Measurements from ENCODE around the gene PLA2G2C. TPM values are rescaled to one million over a fixed set of nuclear protein-coding genes. Genes with fewer than 3 reads are reported as not detected.

The PLA2G2C gene
- total RNA-seq, 4 donors from 2014 or later, result not detected

DNA sequence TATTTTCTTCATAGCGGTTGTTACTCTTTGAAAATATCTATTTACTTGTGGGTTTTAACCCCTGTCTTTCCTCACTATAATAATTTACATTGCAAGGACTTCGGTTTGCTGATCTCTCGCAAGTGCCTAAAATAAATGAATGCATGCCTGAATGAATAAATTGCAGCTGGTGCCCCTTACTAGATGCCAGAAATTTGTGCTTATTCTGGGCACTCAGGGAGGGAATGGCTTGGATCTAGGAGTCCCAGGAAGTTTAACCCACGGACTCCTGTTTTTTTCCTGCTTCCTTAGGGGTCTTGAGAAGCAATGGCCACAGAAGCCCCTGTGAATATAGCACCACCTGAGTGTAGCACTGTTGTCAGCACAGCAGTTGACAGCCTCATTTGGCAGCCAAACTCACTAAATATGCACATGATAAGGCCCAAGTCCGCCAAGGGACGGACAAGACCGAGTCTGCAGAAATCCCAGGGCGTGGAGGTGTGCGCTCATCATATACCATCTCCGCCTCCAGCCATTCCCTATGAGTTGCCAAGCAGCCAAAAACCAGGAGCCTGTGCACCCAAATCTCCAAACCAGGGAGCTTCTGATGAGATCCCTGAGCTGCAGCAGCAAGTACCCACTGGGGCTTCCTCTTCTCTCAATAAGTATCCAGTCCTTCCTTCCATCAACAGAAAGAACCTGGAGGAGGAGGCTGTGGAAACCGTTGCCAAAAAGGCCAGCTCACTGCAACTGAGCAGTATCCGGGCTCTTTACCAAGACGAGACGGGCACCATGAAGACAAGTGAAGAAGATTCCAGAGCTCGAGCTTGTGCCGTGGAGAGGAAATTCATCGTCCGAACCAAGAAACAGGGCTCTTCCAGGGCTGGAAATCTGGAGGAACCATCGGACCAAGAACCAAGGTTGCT lies 4.2 kb upstream of the PLA2G2C start:
- Histone ChIP-seq H3K4me1 (peaks cover 0 to 15% (median 3%) of the 10 kb centered on the region in 4 donors), H3K4me3 (no peak overlapping the region), H3K9me3 (no peaks in the 10 kb centered on the region), H3K27me3 (peaks cover 0 to 77% of the 10 kb centered on the region in 2 donors), H3K27ac (no peak overlapping the region), H3K36me3 (no peaks in the 10 kb centered on the region)
- TF ChIP-seq, protein P1, sequence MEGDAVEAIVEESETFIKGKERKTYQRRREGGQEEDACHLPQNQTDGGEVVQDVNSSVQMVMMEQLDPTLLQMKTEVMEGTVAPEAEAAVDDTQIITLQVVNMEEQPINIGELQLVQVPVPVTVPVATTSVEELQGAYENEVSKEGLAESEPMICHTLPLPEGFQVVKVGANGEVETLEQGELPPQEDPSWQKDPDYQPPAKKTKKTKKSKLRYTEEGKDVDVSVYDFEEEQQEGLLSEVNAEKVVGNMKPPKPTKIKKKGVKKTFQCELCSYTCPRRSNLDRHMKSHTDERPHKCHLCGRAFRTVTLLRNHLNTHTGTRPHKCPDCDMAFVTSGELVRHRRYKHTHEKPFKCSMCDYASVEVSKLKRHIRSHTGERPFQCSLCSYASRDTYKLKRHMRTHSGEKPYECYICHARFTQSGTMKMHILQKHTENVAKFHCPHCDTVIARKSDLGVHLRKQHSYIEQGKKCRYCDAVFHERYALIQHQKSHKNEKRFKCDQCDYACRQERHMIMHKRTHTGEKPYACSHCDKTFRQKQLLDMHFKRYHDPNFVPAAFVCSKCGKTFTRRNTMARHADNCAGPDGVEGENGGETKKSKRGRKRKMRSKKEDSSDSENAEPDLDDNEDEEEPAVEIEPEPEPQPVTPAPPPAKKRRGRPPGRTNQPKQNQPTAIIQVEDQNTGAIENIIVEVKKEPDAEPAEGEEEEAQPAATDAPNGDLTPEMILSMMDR (IDR thresholded peaks at IDR 0.05), result no peak
- TF ChIP-seq EP300 (IDR thresholded peaks at IDR 0.05), result no peak
- no peak for TF ChIP-seq POLR2A (IDR thresholded peaks at IDR 0.05)
- 87 to 88% methylated on average over 19 of the region's 19 CpGs for WGBS, 2 donors
- no peak for DNase-seq (ENCODE audit: low spot score in 2 of 2)

DNA sequence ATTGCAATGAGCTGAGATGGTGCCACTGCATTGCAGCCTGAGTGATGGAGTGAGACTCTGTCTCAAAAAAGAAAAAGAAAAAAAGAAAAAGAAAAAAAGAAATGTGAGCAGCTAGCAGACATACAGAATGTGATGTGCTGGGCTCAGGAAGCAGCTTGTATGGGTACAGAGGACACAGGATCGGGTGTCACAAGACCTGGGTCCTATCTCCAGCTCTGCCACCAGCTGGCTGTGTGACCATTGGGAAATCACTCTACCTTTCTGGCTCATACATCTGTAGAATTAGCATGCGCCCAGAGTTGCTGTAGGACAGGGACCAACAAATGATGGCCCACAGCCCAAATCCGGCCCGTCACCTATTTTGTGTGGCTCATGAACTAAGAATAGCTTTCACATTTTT lies 3.3 kb upstream of the PLA2G2C start:
- Histone ChIP-seq H3K36me3 (no peaks in the 10 kb centered on the region), H3K27ac (no peak overlapping the region), H3K9me3 (no peaks in the 10 kb centered on the region), H3K4me1 (peaks cover 0 to 13% (median 3%) of the 10 kb centered on the region in 4 donors), H3K27me3 (peaks cover 0 to 84% of the 10 kb centered on the region in 2 donors), H3K4me3 (no peak overlapping the region)
- WGBS, 2 donors, result 79 to 93% methylated on average over 4 of the region's 4 CpGs
- no peak for DNase-seq (ENCODE audit: low spot score in 2 of 2)
- TF ChIP-seq EP300 (IDR thresholded peaks at IDR 0.05), result no peak
- TF ChIP-seq POLR2A (IDR thresholded peaks at IDR 0.05), result no peak
- TF ChIP-seq, protein P1 (IDR thresholded peaks at IDR 0.05), result no peak

DNA sequence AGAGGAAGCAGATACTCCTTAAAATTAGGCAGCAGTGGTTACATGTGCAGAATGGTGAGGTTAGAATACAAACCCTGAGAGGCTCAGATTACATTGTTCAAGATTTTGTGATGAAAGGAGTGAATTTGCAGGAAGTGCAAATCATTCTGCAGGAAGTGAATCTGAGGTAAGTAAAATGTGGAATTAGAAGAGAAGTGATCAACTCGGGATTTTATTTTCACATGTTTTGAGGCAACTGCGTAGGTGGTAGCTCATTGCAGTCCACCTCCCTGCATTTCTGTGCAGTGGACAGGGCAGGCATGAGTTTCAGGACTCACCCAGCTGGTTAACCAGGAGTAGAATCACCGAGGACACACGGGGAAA lies 2.1 kb upstream of the PLA2G2C start:
- Histone ChIP-seq H3K36me3 (no peaks in the 10 kb centered on the region), H3K9me3 (no peaks in the 10 kb centered on the region), H3K4me1 (peaks cover 0 to 10% (median 3%) of the 10 kb centered on the region in 4 donors), H3K27me3 (peaks cover 0 to 83% of the 10 kb centered on the region in 2 donors), H3K4me3 (no peak overlapping the region), H3K27ac (no peak overlapping the region)
- WGBS, 2 donors, result 48 to 55% methylated on average over 4 of the region's 4 CpGs
- DNase-seq (ENCODE audit: low spot score in 2 of 2), result no peak
- TF ChIP-seq EP300 (IDR thresholded peaks at IDR 0.05) (no peak), POLR2A (IDR thresholded peaks at IDR 0.05) (no peak)
- TF ChIP-seq, protein P1 (IDR thresholded peaks at IDR 0.05), result no peak

DNA sequence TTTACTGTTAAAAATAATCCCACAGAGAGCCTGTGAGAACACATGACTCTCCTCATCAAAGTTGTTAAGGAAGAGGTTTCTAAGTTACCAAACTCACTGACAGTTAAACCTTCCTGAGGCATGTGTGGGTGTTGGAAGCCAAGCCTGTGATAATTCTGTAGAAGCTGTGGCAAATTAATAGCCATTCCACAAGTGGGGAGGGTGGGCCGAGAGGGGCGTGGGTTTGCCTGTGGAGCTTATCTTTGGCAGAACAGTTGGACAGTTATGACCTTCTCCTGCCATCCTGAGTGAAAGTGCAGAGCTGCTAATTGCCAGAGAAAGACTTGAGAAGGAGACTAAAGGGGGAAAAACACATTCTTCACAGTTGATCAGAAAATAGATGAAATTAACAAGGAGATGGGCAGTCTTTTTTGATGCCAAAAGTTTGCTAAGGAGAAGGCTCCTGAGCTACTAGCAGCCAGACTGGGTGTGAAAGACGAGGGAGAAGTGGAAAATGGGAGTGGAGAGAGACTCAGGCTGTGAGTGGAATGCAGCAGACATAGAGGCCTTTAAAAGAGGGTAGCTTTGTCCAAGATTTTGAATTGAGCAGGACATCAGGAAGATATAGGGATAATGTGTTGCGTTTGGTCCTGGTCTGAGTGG lies 1.6 kb upstream of the PLA2G2C start:
- 39 to 53% methylated on average over 4 of the region's 4 CpGs for WGBS, 2 donors
- H3K4me3 ChIP-seq, result no peak overlapping the region
- no peak for DNase-seq (ENCODE audit: low spot score in 2 of 2)
- TF ChIP-seq POLR2A (IDR thresholded peaks at IDR 0.05) (no peak), EP300 (IDR thresholded peaks at IDR 0.05) (no peak)
- TF ChIP-seq, protein P1 (IDR thresholded peaks at IDR 0.05), result no peak
- H3K36me3 ChIP-seq, result no peaks in the 10 kb centered on the region
- H3K27me3 ChIP-seq, result peaks cover 0 to 81% of the 10 kb centered on the region in 2 donors
- H3K27ac ChIP-seq, result no peak overlapping the region
- no peaks in the 10 kb centered on the region for H3K9me3 ChIP-seq
- H3K4me1 ChIP-seq, result peaks cover 0 to 10% (median 3%) of the 10 kb centered on the region in 4 donors
